Lower leg skin (tissue), 3 donors: ENCODE data around the gene MT1F.

Experiments used
- POLR2A ChIP-seq, 2 donors: fragments of 450-650 bp; IDR thresholded peaks; one replicate each; pipeline ENCODE4 v1.6.1; 2016 to 2017; ENCODE audit warnings: antibody characterized with exemption in 2 of 2, mild to moderate bottlenecking in 1 of 2, moderate library complexity in 1 of 2
- TF ChIP-seq, protein P1 (sequence below), 3 donors: fragments of 450-650 bp; IDR thresholded peaks; one replicate each; pipeline ENCODE4 v1.5.1; 2016; ENCODE audit warnings: antibody characterized with exemption in 3 of 3, mild to moderate bottlenecking in 3 of 3, moderate library complexity in 2 of 3

GRCh38 chr16:56649820-56650219, 7.9 kb upstream of the MT1F start:
- TF ChIP-seq POLR2A (IDR thresholded peaks at IDR 0.05), result no peak
- TF ChIP-seq, protein P1, sequence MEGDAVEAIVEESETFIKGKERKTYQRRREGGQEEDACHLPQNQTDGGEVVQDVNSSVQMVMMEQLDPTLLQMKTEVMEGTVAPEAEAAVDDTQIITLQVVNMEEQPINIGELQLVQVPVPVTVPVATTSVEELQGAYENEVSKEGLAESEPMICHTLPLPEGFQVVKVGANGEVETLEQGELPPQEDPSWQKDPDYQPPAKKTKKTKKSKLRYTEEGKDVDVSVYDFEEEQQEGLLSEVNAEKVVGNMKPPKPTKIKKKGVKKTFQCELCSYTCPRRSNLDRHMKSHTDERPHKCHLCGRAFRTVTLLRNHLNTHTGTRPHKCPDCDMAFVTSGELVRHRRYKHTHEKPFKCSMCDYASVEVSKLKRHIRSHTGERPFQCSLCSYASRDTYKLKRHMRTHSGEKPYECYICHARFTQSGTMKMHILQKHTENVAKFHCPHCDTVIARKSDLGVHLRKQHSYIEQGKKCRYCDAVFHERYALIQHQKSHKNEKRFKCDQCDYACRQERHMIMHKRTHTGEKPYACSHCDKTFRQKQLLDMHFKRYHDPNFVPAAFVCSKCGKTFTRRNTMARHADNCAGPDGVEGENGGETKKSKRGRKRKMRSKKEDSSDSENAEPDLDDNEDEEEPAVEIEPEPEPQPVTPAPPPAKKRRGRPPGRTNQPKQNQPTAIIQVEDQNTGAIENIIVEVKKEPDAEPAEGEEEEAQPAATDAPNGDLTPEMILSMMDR (IDR thresholded peaks at IDR 0.05), result no peak
